Stimulated activated CD4-positive, alpha-beta T cell treated with anti-CD3 and anti-CD28 coated beads, Interleukin-15, amount 100 ng/mL, for 48 hours (primary cell): ENCODE measurements around the gene FOXL1.

ENCODE experiments used
- DNase-seq, 2 donors: peaks; one replicate each; pipeline ENCODE4 v3.0.0-alpha.2; 2020; ENCODE audit warnings: low read depth in 2 of 2

FOXL1 gene

GRCh38 chr16:86631444-86631843 lies 53.1 kb downstream of the FOXL1 start:
- DNase-seq, result no peak
